ENCODE results near the gene GRIK3. TPM values are rescaled to one million over a fixed set of nuclear protein-coding genes. Genes with fewer than 3 reads are reported as not detected.

GRIK3 gene
- polyA plus RNA-seq, 2 of the 4 experiments (the other 2 are of a cell fraction): not detected

- Histone ChIP-seq H3K4me1 (no peaks in the 10 kb centered on the region), H3K4me3 (no peak overlapping the region), H3K9me3 (no peaks in the 10 kb centered on the region), H3K27ac (no peak overlapping the region), H3K4me2 (no peak overlapping the region)
- DNase-seq (ENCODE audit: low read depth in 1 of 2, low spot score in 1 of 2): no peak
- ChIA-PET CTCF (no interaction called here), POLR2A (no interaction called here)
- no peak for ATAC-seq
- no peak for FAIRE-seq
- 42% methylated on average over 9 of the region's 11 CpGs for WGBS (ENCODE audit: missing lambda C conversion rate)
- TF ChIP-seq GATA3 (IDR thresholded peaks at IDR 0.05; ENCODE audit: borderline replicate concordance) (no peak), BHLHE40 (IDR thresholded peaks at IDR 0.05; ENCODE audit: low read depth, low read length) (no peak), E2F6 (IDR thresholded peaks at IDR 0.05; ENCODE audit: borderline replicate concordance, low read depth) (no peak), KDM5A (IDR thresholded peaks at IDR 0.05) (no peak), CBX8 (IDR thresholded peaks at IDR 0.05) (no peak), RNF2 (IDR thresholded peaks at IDR 0.05; ENCODE audit: borderline replicate concordance, low read depth) (no peak), CEBPB (IDR thresholded peaks at IDR 0.05) (no peak), TFCP2L1 (CRISPR knock-in tag; IDR thresholded peaks at IDR 0.05) (no peak)
These were observed 28.0 kb downstream of the GRIK3 start for GRCh38 chr1:37006132-37006868.

GRCh38 chr1:37002898-37003297 lies 31.4 kb downstream of the GRIK3 start:
- FAIRE-seq (no peak), DNase-seq (ENCODE audit: low read depth in 1 of 2, low spot score in 1 of 2) (no peak), ATAC-seq (no peak)
- Histone ChIP-seq H3K4me2 (no peak overlapping the region), H3K4me1 (no peaks in the 10 kb centered on the region), H3K27ac (no peak overlapping the region), H3K4me3 (no peak overlapping the region), H3K9me3 (no peaks in the 10 kb centered on the region)
- TF ChIP-seq POLR2A (IDR thresholded peaks at IDR 0.05; ENCODE audit: low read length) (no peak), RCOR1 (IDR thresholded peaks at IDR 0.05; ENCODE audit: low read depth, low read length) (no peak), E2F6 (IDR thresholded peaks at IDR 0.05; ENCODE audit: borderline replicate concordance, low read depth) (no peak), ATOH8 (CRISPR knock-in tag; IDR thresholded peaks at IDR 0.05; ENCODE audit: low read depth) (no peak), JUNB (IDR thresholded peaks at IDR 0.05) (no peak), RNF2 (IDR thresholded peaks at IDR 0.05; ENCODE audit: borderline replicate concordance, low read depth) (no peak), HDAC2 (IDR thresholded peaks at IDR 0.05) (no peak), ZSCAN20 (CRISPR knock-in tag; IDR thresholded peaks at IDR 0.05) (no peak), RAD21 (conservative IDR thresholded peaks at IDR 0.05 in 1 of 2, IDR thresholded peaks at IDR 0.05 in 1 of 2) (no peak), EP300 (IDR thresholded peaks at IDR 0.05) (no peak)
- WGBS (ENCODE audit: missing lambda C conversion rate): 6% methylated on average over 3 of the region's 3 CpGs
- POLR2A ChIA-PET: no interaction called here
- CTCF ChIA-PET: interaction anchor here (0.8 kb wide), 1 partner anchor 16 kb away, joined by 4 read pairs; no protein-coding TSS in a partner anchor

- Histone ChIP-seq H3K4me3 (no peak overlapping the region), H3K4me1 (no peaks in the 10 kb centered on the region), H3K27ac (no peak overlapping the region), H3K9me3 (no peaks in the 10 kb centered on the region), H3K4me2 (no peak overlapping the region)
- FAIRE-seq: no peak
- POLR2A ChIA-PET: no interaction called here
- DNase-seq (ENCODE audit: low read depth in 1 of 2, low spot score in 1 of 2): no peak
- 23% methylated on average over 2 of the region's 2 CpGs for WGBS (ENCODE audit: missing lambda C conversion rate)
- CTCF ChIA-PET: no interaction called here
- no peak for ATAC-seq
- TF ChIP-seq RFX5 (IDR thresholded peaks at IDR 0.05): no peak
- TF ChIP-seq USF2 (IDR thresholded peaks at IDR 0.05): no peak
- TF ChIP-seq REST (IDR thresholded peaks at IDR 0.05): no peak
- TF ChIP-seq ELK1 (IDR thresholded peaks at IDR 0.05; ENCODE audit: low read depth, low read length): no peak
- TF ChIP-seq HOXA7 (CRISPR knock-in tag; IDR thresholded peaks at IDR 0.05): no peak
- TF ChIP-seq SMC3 (IDR thresholded peaks at IDR 0.05): no peak
- TF ChIP-seq RNF2 (IDR thresholded peaks at IDR 0.05; ENCODE audit: borderline replicate concordance, low read depth): no peak
- TF ChIP-seq BCL3 (IDR thresholded peaks at IDR 0.05): no peak
- no peak for TF ChIP-seq NPAS2 (CRISPR knock-in tag; IDR thresholded peaks at IDR 0.05; ENCODE audit: borderline replicate concordance)
- no peak for TF ChIP-seq POLR2AphosphoS2 (conservative IDR thresholded peaks at IDR 0.05; ENCODE audit: low read length)
- no peak for TF ChIP-seq HEYL (CRISPR knock-in tag; IDR thresholded peaks at IDR 0.05)
These were observed 32.6 kb downstream of the GRIK3 start for GRCh38 chr1:37001703-37002102.
